Stimulated activated naive CD4-positive, alpha-beta T cell (primary cell): ENCODE measurements around the gene GPC3.
A peak's percentile ranks its signal among the peaks of the same experiment; 100 is the strongest.
"Not testable (repeated sequence)": the region's sequence is repeated elsewhere in the genome, so short reads cannot be mapped to it uniquely, and the experiment has no call there.

Experiments
- DNase-seq, 6 experiments: peaks; one replicate each; lab custom pipeline; 2025; lab: John Stamatoyannopoulos, UW

Gene GPC3

GRCh38 chrX:133771086-133771646 lies 214.2 kb downstream of the GPC3 start:
- no peak for DNase-seq

DNA sequence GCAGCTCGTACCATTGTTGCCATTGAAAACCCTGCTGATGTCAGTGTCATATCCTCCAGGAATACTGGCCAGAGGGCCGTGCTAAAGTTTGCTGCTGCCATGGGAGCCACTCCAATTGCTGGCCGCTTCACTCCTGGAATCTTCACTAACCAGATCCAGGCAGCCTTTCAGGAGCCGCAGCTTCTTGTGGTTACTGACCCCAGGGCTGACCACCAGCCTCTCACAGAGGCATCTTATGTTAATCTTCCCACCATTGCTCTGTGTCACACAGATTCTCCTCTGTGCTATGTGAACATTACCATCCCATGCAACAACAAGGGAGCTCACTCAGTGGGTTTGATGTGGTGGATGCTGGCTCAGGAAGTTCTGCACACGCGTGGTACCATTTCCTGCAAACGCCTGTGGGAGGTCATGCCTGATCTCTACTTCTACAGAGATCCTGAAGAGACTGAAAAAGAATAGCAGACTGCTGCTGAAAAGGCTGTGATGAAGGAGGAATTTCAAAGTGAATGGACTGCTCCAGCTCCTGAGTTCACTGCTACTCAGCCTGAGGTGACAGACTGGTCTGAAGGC lies 222.3 kb downstream of the GPC3 start:
- DNase-seq, result peak in 5 of 6 experiments; percentile 4 to 45 (median 7)

- DNase-seq, result no peak
Measured at GRCh38 chrX:133754657-133755056, 230.7 kb downstream of the GPC3 start.

DNA sequence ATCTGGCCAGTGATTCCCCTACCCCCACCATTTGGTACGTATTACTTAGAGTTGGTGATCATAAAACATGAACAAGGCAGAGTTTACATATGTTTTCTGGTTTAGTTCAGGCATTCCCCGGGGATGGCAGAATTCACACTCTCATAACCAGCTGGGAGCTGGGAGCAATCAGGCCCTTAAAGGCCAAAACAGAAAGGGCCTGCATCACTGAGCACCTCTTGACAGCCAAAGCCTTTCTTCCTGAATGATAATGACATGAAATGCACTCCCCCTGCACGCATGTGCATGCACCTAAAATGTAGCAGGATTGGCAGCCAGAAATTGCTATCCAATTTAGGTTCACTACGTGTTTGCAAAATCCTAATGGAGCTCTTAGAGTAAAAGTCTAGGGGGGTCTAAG lies 235.4 kb downstream of the GPC3 start:
- DNase-seq, result peak in 1 of 6 experiments; percentile 23

DNA sequence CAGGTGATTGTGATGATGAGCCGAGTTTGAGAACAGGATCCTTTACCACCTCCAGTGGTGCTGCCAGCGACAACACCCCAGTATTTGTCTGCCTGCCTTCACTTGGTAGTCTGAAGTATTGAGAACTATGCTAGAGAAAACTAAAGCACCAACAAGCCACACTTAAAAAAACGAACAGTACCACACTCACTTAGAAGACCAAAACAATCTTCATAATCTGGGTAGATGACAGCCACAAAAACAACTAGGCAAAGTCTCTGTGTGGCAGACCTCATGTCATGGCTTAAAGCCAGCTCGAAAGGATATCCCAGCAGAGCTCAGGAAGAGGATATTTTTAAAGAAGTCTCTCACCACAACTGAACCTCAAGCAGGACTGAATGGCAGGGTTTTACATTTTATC lies 236.0 kb downstream of the GPC3 start:
- peak in 3 of 6 experiments; percentile 51 to 74 (median 64) for DNase-seq

DNA sequence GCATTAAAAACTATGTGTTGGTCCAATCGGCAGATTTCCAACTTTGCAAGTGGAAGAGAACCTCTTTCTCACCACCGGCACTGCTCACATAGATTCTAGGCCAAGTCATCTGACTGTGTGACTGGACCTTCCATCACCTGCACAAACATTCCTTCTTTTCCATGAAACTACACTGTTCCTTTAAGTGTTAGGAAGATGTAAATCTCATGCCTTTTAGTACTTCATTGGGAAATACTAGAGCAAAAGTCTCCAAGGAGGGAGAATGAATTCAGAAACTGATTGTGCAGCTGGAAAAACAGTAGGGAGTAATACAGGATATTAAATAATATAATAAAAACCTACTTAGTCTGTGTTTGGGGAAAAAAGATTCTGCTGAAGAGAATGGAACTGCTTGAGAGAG lies 238.2 kb downstream of the GPC3 start:
- DNase-seq, result no peak

- DNase-seq, result no peak
Measured at GRCh38 chrX:133746593-133746992, 238.8 kb downstream of the GPC3 start.

GRCh38 chrX:133745349-133745748 lies 240.0 kb downstream of the GPC3 start:
- DNase-seq, result peak; percentile 2 to 70 (median 38)

DNA sequence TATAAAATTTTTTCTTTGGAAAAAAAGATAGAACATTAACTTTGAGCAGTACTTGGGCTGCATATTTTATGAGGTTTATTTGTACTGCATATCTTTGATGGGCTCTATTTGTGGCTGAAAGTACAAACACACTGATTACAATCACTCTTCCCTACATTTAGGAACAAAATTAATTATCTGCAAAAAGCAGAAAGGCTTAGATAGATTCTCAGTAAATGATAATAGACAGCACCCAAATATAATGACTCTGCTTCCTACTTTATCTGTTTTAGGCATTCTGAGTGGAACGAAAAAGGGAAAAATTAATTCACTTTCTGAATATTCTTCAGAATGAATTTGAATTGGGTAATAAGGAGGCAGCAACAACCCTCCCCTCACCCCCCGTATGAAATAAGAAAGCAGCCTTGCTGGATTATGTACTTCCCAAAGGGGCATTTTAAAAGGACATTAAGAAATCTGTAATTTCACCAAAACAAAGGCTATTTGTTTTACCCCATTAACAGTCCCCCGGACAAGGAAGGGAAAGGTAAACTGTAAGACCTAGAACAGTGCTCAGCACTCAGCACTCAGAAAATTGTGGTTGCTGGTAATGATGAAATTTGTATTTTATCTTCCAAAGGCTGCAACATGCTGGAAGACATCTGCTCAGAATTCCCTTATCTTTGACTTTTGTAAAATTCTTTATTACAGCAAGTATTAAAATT lies 242.6 kb downstream of the GPC3 start:
- no peak for DNase-seq

DNA sequence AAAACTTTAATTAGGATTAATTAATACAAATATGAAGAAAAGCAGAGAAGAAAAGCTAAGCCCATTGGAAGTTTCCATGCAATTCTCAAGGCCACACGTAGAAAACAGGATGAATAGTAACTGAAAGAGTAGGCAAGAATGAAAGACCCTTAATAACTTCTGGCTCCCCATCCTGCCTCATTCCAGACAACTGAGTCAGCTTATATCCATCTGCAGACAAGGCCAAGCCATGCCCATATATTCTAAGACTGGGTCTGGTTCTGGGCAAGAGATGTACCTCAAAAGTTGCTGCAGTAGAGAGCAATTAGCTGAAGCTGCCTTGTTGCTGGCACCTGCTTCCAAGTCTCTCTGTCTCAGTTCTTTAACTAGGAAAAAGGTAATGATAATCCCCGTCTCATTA lies 244.1 kb downstream of the GPC3 start:
- no peak for DNase-seq

- DNase-seq, result no peak
Measured at GRCh38 chrX:133726642-133727041, 258.8 kb downstream of the GPC3 start.

GRCh38 chrX:133726211-133726630 lies 259.2 kb downstream of the GPC3 start:
- no peak for DNase-seq

GRCh38 chrX:133723930-133724329 lies 261.5 kb downstream of the GPC3 start:
- no peak for DNase-seq

- DNase-seq, result peak in 1 of 6 experiments; percentile 2
Measured at GRCh38 chrX:133722756-133723155, 262.6 kb downstream of the GPC3 start.

DNA sequence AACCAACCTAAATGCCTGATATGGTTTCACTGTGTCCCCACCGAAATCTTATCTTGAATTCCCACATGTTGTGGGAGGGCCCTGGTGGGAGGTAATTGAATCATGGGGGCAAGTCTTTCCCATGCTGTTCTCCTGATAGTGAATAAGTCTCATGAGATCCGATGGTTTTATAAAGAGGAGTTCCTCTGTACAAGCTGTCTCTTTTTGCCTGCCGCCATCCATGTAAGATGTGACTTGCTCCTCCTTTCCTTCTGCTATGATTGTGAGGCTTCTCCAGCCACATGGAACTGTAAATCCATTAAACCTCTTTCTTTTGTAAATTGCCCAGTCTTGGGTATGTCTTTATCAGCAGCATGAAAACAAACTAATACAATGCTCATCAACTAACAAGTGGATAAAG lies 265.1 kb downstream of the GPC3 start:
- not testable (repeated sequence) for DNase-seq

DNA sequence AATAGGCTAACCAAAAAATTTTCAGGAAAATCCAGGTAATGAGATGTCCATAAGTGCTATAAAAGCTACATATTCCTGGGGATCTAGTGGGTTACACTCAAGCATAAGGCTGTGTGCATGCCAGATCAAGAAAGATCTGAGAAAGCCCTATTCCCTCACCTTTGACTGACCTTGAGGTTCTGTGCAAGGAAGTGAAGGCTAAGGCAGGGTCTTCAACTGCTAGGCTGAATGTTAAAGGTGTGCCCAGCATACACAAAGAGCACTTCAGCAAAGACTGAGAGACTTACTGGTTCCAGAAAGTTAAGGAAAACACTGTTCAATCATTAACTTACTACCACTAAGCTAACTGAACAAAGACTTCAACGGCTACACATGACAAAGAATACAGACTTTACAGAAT lies 269.7 kb downstream of the GPC3 start:
- DNase-seq, result no peak

DNA sequence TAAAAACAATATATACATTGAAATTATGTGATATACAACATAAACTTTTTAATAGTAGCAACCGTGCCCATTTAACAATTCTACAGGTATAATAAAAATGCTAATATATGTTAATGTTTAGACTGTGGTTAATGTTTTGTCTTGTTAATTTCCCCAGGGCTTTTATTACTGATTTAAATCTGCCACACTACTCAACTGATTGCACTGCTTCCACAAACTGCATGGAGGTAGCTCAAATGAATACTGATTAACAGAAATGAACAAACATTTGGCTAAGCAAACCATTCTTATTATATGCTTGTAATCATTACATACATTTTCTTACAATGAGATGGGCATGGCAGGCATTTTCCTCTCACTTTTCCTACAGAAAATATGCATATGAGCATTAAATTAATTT lies 275.9 kb downstream of the GPC3 start:
- DNase-seq, result no peak

- no peak for DNase-seq
Measured at GRCh38 chrX:133706890-133707289, 278.5 kb downstream of the GPC3 start.

- no peak for DNase-seq
Measured at GRCh38 chrX:133702230-133702629, 283.2 kb downstream of the GPC3 start.

- DNase-seq, result no peak
Measured at GRCh38 chrX:133699023-133699728, 286.2 kb downstream of the GPC3 start.

DNA sequence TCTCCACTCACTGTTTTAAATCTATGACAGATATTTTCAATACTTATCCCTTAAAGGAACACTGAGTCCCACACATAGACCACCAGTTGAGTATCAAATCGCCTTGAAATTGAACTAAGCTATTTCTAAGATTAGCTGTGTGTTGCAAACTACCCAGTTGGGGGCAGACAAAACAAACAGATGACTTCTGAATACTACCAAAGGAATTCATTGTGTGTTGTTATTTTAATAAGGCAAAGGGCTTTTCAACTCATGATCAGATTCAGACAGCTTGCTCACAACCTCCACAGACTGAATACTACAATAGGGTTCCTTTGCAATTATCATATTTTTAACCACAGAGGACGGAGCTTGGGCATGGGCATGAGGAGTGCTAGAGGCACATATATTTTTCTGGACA lies 287.1 kb downstream of the GPC3 start:
- DNase-seq, result peak in 2 of 6 experiments; percentile 2 to 9

DNA sequence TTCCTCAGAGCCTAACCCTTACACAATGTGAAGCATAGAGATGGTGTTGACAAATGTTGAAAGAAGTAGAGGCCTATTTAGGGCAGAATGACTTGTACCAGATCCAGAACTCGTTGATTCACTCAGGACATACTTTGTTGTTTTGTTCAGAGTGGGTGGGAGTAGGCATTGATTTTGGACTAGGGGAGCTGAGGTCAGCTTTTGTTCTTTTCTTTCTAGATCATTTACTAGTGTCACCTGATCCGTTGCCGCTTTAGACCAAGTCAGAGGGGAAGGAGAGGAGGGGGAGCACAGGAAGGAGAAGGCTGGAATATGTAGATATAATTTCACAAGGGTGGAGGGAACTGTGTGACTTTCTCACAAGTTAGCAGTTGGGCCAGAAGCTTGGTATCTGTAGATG lies 287.7 kb downstream of the GPC3 start:
- DNase-seq, result no peak
